K562 (cell line): ENCODE results near the gene KIF26A.

ENCODE experiments used
- CREB1 ChIP-seq, 2 experiments: sonication (generic) in 1 of 2; formaldehyde crosslinking in 1 of 2; IDR thresholded peaks; 2 replicates each; pipeline versions ENCODE4 v1.6.1 to v1.8.0; 2012 to 2022; ENCODE audit warnings: inconsistent platforms in 1 of 2, mild to moderate bottlenecking in 1 of 2, missing genetic modification reagents in 1 of 2, moderate library complexity in 1 of 2
- CREM ChIP-seq: IDR thresholded peaks from 2 replicates; pipeline ENCODE4 v1.6.1; 2014; ENCODE audit warnings: antibody characterized with exemption, low read depth
- EZH2 ChIP-seq: IDR thresholded peaks from 2 replicates; pipeline ENCODE4 v1.6.1; 2012; ENCODE audit warnings: low read depth, mild to moderate bottlenecking, inconsistent platforms, low read length, borderline replicate concordance
- GATAD2A ChIP-seq: fragments of 450-650 bp; IDR thresholded peaks from 2 replicates; pipeline ENCODE4 v1.6.1; 2017
- MEF2A ChIP-seq: IDR thresholded peaks from 2 replicates; pipeline ENCODE4 v1.6.1; 2011; ENCODE audit warnings: low read depth, mild to moderate bottlenecking, low read length, moderate library complexity; ENCODE audit not compliant: control insufficient read depth
- NBN ChIP-seq: fragments of 450-650 bp; IDR thresholded peaks from 2 replicates; pipeline ENCODE4 v1.6.1; 2016; ENCODE audit warnings: low read depth, mild to moderate bottlenecking
- POLR2A ChIP-seq: fragments of 450-650 bp; conservative IDR thresholded peaks from 2 replicates; pipeline ENCODE4 v1.6.1; 2016
- TAF1 ChIP-seq: IDR thresholded peaks from 2 replicates; pipeline ENCODE4 v1.6.1; 2011; ENCODE audit warnings: mild to moderate bottlenecking, low read length, moderate library complexity; ENCODE audit not compliant: insufficient read depth, control insufficient read depth, severe bottlenecking; ENCODE audit errors: extremely low read depth
- TRIM28 ChIP-seq: fragments of 450-650 bp; IDR thresholded peaks from 2 replicates; pipeline ENCODE4 v1.6.1; 2017
- ZC3H11A ChIP-seq: IDR thresholded peaks from 2 replicates; pipeline ENCODE4 v1.6.1; 2012; ENCODE audit warnings: low read depth, low read length, improper control_type of control experiment
- ZNF57 ChIP-seq: fragments of 450-650 bp; formaldehyde crosslinking; IDR thresholded peaks from 2 replicates; pipeline ENCODE4 v1.4.0; 2020; ENCODE audit warnings: mild to moderate bottlenecking, moderate library complexity
- TF ChIP-seq, protein P1 (sequence below), 2 experiments: fragments of 450-650 bp in 1 of 2; sonication (generic) in 1 of 2; formaldehyde crosslinking in 1 of 2; IDR thresholded peaks; 2 replicates each; pipeline versions ENCODE4 v1.7.1 to v1.9.0; 2016 to 2022; ENCODE audit warnings: inconsistent platforms in 1 of 2, mild to moderate bottlenecking in 1 of 2, missing genetic modification reagents in 1 of 2
- TF ChIP-seq, protein P2 (sequence below): sonication (generic); formaldehyde crosslinking; IDR thresholded peaks from 2 replicates; pipeline ENCODE4 v1.9.0; 2022; ENCODE audit warnings: mild to moderate bottlenecking, missing genetic modification reagents

DNA sequence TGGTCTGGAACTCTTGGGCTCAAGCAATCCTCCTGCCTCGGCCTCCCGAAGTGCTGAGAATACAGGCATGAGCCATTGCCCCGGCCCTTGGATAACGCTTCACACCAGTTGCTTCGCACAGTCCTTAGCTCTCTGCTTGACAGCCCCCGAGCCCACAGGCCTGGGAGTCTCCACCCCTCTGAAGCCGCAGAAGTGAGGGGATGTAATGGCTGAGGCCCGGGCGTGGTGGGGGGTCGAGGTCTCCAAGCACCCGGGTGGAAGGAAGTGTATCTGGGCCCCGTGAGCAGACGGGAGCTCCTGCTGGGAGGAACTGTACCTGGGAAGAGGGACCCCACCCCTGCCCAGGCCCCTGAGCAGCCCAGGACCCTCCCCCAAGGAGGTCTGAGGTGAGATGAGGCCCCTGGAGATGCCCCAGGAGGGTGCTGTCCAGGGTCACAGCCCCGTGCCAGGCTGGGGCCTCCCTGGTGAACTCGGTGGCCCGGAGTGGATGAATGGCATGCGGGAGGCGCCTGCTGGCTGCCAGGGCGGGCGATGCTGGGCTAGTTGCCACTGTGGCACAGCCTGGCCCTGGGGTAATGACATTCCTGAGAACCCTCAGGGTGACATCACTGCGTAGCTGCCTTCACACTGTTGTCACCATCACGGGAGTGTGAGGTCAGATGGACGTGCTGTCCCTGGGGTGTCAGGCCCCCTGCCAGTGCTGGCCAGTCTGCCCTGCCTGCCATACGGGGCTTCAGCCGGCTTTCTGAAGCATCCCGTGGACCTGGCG is 48.9 kb downstream of the KIF26A start:
- TF ChIP-seq ZNF57 (CRISPR knock-in tag) (no peak), CREB1 (IDR thresholded peaks at IDR 0.05) (no peak), CREB1 (CRISPR knock-in tag; IDR thresholded peaks at IDR 0.05) (no peak), POLR2A (no peak), MEF2A (no peak), TAF1 (no peak), ZC3H11A (no peak), EZH2 (no peak), CREM (no peak), GATAD2A (no peak), TRIM28 (no peak), NBN (no peak)
- TF ChIP-seq, protein P1, sequence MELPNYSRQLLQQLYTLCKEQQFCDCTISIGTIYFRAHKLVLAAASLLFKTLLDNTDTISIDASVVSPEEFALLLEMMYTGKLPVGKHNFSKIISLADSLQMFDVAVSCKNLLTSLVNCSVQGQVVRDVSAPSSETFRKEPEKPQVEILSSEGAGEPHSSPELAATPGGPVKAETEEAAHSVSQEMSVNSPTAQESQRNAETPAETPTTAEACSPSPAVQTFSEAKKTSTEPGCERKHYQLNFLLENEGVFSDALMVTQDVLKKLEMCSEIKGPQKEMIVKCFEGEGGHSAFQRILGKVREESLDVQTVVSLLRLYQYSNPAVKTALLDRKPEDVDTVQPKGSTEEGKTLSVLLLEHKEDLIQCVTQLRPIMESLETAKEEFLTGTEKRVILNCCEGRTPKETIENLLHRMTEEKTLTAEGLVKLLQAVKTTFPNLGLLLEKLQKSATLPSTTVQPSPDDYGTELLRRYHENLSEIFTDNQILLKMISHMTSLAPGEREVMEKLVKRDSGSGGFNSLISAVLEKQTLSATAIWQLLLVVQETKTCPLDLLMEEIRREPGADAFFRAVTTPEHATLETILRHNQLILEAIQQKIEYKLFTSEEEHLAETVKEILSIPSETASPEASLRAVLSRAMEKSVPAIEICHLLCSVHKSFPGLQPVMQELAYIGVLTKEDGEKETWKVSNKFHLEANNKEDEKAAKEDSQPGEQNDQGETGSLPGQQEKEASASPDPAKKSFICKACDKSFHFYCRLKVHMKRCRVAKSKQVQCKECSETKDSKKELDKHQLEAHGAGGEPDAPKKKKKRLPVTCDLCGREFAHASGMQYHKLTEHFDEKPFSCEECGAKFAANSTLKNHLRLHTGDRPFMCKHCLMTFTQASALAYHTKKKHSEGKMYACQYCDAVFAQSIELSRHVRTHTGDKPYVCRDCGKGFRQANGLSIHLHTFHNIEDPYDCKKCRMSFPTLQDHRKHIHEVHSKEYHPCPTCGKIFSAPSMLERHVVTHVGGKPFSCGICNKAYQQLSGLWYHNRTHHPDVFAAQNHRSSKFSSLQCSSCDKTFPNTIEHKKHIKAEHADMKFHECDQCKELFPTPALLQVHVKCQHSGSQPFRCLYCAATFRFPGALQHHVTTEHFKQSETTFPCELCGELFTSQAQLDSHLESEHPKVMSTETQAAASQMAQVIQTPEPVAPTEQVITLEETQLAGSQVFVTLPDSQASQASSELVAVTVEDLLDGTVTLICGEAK (IDR thresholded peaks at IDR 0.05), result no peak
- TF ChIP-seq, protein P1 (CRISPR knock-in tag; IDR thresholded peaks at IDR 0.05), result no peak
- TF ChIP-seq, protein P2, sequence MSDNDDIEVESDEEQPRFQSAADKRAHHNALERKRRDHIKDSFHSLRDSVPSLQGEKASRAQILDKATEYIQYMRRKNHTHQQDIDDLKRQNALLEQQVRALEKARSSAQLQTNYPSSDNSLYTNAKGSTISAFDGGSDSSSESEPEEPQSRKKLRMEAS (CRISPR knock-in tag), result no peak
